ENCODE results near the gene SV2A. TPM values are rescaled to one million over a fixed set of nuclear protein-coding genes. Genes with fewer than 3 reads are reported as not detected.

Gene SV2A
- total RNA-seq, 1 donor from 2014 or later, result 1.1 TPM

GRCh38 chr1:149927563-149928400 is 10.1 kb upstream of the SV2A start, which contains the start of gene SF3B4:
SF3B4 (minus strand) TSS chr1:149927803; CDS start chr1:149927759, 44 bp downstream.
- Histone ChIP-seq H3K4me3 (ENCODE audit: low read depth, low read length) (peak within 1 kb of the TSS; percentile 53), H3K27me3 (ENCODE audit: control insufficient read depth, insufficient read depth, low read length) (no peaks in the 10 kb centered on the region), H3K36me3 (ENCODE audit: control insufficient read depth, insufficient read depth, low read length) (peaks cover 19% of the 10 kb centered on the region)
- TF ChIP-seq CTCF (IDR thresholded peaks at IDR 0.05; ENCODE audit: insufficient read depth, low read length, severe bottlenecking), result no peak
- no peak for FAIRE-seq
- DNase-seq (ENCODE audit: low read depth), result peak; percentile 84

- FAIRE-seq (no peak), DNase-seq (ENCODE audit: low read depth) (peak; percentile 9)
- Histone ChIP-seq H3K4me3 (ENCODE audit: low read depth, low read length) (peak overlapping the region; percentile 53), H3K27me3 (ENCODE audit: control insufficient read depth, insufficient read depth, low read length) (no peaks in the 10 kb centered on the region), H3K36me3 (ENCODE audit: control insufficient read depth, insufficient read depth, low read length) (peaks cover 19% of the 10 kb centered on the region)
- TF ChIP-seq CTCF (IDR thresholded peaks at IDR 0.05; ENCODE audit: insufficient read depth, low read length, severe bottlenecking), result no peak
These were observed 9.5 kb upstream of the SV2A start for GRCh38 chr1:149927056-149927562.

GRCh38 chr1:149926296-149926695 is 8.7 kb upstream of the SV2A start:
- Histone ChIP-seq H3K27me3 (ENCODE audit: control insufficient read depth, insufficient read depth, low read length) (no peaks in the 10 kb centered on the region), H3K36me3 (ENCODE audit: control insufficient read depth, insufficient read depth, low read length) (peaks cover 19% of the 10 kb centered on the region), H3K4me3 (ENCODE audit: low read depth, low read length) (no peak overlapping the region)
- TF ChIP-seq CTCF (IDR thresholded peaks at IDR 0.05; ENCODE audit: insufficient read depth, low read length, severe bottlenecking), result no peak
- FAIRE-seq, result no peak
- DNase-seq (ENCODE audit: low read depth), result no peak

GRCh38 chr1:149925751-149926150 is 8.1 kb upstream of the SV2A start:
- FAIRE-seq, result no peak
- Histone ChIP-seq H3K36me3 (ENCODE audit: control insufficient read depth, insufficient read depth, low read length) (peaks cover 19% of the 10 kb centered on the region), H3K4me3 (ENCODE audit: low read depth, low read length) (no peak overlapping the region), H3K27me3 (ENCODE audit: control insufficient read depth, insufficient read depth, low read length) (no peaks in the 10 kb centered on the region)
- no peak for TF ChIP-seq CTCF (IDR thresholded peaks at IDR 0.05; ENCODE audit: insufficient read depth, low read length, severe bottlenecking)
- DNase-seq (ENCODE audit: low read depth), result no peak

- no peak for TF ChIP-seq CTCF (IDR thresholded peaks at IDR 0.05; ENCODE audit: insufficient read depth, low read length, severe bottlenecking)
- Histone ChIP-seq H3K27me3 (ENCODE audit: control insufficient read depth, insufficient read depth, low read length) (no peaks in the 10 kb centered on the region), H3K36me3 (ENCODE audit: control insufficient read depth, insufficient read depth, low read length) (peaks cover 19% of the 10 kb centered on the region), H3K4me3 (ENCODE audit: low read depth, low read length) (no peak overlapping the region)
- no peak for FAIRE-seq
- DNase-seq (ENCODE audit: low read depth), result no peak
These were observed 7.7 kb upstream of the SV2A start for GRCh38 chr1:149925345-149925744.
